ENCODE measurements around the gene MIP. TPM values are rescaled to one million over a fixed set of nuclear protein-coding genes. Genes with fewer than 3 reads are reported as not detected.

Gene MIP
- total and polyA plus RNA-seq, 2 of the 13 experiments (the other 11 are each of a cell fraction or from before 2014, with no cell fraction given), result not detected

- TF ChIP-seq ARNTL (CRISPR knock-in tag; IDR thresholded peaks at IDR 0.05) (no peak), ZNF513 (CRISPR knock-in tag; conservative IDR thresholded peaks at IDR 0.05) (no peak), RBM39 (IDR thresholded peaks at IDR 0.05; ENCODE audit: low read depth, low read length, poor library complexity, severe bottlenecking) (no peak), MIER2 (CRISPR knock-in tag; IDR thresholded peaks at IDR 0.05) (no peak), SMARCE1 (IDR thresholded peaks at IDR 0.05; ENCODE audit: borderline replicate concordance) (no peak), ARNT (IDR thresholded peaks at IDR 0.05) (no peak), CC2D1A (CRISPR knock-in tag; IDR thresholded peaks at IDR 0.05) (no peak), JUND (CRISPR knock-in tag; IDR thresholded peaks at IDR 0.05) (0 out of 2 replicates have a peak, but pooled peaks have one; percentile 51), ZMAT3 (CRISPR knock-in tag; conservative IDR thresholded peaks at IDR 0.05) (peak; percentile 91; the same call in 1 of the 2 replicates), ZNF20 (CRISPR knock-in tag; IDR thresholded peaks at IDR 0.05) (no peak), NFE2L2 (IDR thresholded peaks at IDR 0.05; ENCODE audit: low read length) (no peak), RAD21 (CRISPR knock-in tag; IDR thresholded peaks at IDR 0.05) (no peak), POGZ (CRISPR knock-in tag; IDR thresholded peaks at IDR 0.05) (no peak), AGO2 (optimal IDR thresholded peaks at IDR 0.05; ENCODE audit: low read depth, low read length) (no peak), SIX1 (CRISPR knock-in tag; IDR thresholded peaks at IDR 0.05; ENCODE audit: borderline replicate concordance) (no peak), ZNF432 (CRISPR knock-in tag; IDR thresholded peaks at IDR 0.05; ENCODE audit: borderline replicate concordance) (no peak), ZNF530 (CRISPR knock-in tag; IDR thresholded peaks at IDR 0.05; ENCODE audit: low read depth) (no peak; the same call in 1 of the 2 replicates), ADNP (CRISPR knock-in tag; IDR thresholded peaks at IDR 0.05) (0 out of 2 replicates have a peak, but pooled peaks have one; percentile 19), CBX5 (CRISPR knock-in tag; IDR thresholded peaks at IDR 0.05; ENCODE audit: borderline replicate concordance) (no peak), PHB2 (IDR thresholded peaks at IDR 0.05; ENCODE audit: partially characterized antibody) (no peak), ELK4 (CRISPR knock-in tag; IDR thresholded peaks at IDR 0.05; ENCODE audit: borderline replicate concordance) (peak; percentile 17; the same call in 1 of the 2 replicates), NAIF1 (CRISPR knock-in tag; IDR thresholded peaks at IDR 0.05; ENCODE audit: borderline replicate concordance) (no peak)
- TF ChIP-seq, protein P1, sequence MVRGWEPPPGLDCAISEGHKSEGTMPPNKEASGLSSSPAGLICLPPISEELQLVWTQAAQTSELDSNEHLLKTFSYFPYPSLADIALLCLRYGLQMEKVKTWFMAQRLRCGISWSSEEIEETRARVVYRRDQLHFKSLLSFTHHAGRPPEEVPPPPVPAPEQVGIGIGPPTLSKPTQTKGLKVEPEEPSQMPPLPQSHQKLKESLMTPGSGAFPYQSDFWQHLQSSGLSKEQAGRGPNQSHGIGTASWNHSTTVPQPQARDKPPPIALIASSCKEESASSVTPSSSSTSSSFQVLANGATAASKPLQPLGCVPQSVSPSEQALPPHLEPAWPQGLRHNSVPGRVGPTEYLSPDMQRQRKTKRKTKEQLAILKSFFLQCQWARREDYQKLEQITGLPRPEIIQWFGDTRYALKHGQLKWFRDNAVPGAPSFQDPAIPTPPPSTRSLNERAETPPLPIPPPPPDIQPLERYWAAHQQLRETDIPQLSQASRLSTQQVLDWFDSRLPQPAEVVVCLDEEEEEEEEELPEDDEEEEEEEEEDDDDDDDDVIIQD (CRISPR knock-in tag; IDR thresholded peaks at IDR 0.05; ENCODE audit: low read depth), result no peak
- TF ChIP-seq, protein P2, sequence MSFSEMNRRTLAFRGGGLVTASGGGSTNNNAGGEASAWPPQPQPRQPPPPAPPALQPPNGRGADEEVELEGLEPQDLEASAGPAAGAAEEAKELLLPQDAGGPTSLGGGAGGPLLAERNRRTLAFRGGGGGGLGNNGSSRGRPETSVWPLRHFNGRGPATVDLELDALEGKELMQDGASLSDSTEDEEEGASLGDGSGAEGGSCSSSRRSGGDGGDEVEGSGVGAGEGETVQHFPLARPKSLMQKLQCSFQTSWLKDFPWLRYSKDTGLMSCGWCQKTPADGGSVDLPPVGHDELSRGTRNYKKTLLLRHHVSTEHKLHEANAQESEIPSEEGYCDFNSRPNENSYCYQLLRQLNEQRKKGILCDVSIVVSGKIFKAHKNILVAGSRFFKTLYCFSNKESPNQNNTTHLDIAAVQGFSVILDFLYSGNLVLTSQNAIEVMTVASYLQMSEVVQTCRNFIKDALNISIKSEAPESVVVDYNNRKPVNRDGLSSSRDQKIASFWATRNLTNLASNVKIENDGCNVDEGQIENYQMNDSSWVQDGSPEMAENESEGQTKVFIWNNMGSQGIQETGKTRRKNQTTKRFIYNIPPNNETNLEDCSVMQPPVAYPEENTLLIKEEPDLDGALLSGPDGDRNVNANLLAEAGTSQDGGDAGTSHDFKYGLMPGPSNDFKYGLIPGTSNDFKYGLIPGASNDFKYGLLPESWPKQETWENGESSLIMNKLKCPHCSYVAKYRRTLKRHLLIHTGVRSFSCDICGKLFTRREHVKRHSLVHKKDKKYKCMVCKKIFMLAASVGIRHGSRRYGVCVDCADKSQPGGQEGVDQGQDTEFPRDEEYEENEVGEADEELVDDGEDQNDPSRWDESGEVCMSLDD (CRISPR knock-in tag; IDR thresholded peaks at IDR 0.05; ENCODE audit: borderline replicate concordance), result peak; percentile 89
Measured at GRCh38 chr12:56488041-56488955, 33.8 kb upstream of the MIP start, which contains the start of gene GLS2 (continued).

Data from HepG2 (cell line).